HEK293 (cell line): ENCODE results near the gene CSK.

Source experiments
- CTCF ChIP-seq: fragments of 450-650 bp; formaldehyde crosslinking; IDR thresholded peaks from 2 replicates; pipeline ENCODE4 v1.5.1; 2016; ENCODE audit warnings: missing biosample characterization, missing genetic modification characterization
- TCF7L2 ChIP-seq: IDR thresholded peaks from 2 replicates; pipeline ENCODE4 v1.6.1; 2011; ENCODE audit warnings: low read depth, mild to moderate bottlenecking, inconsistent platforms, low read length, moderate library complexity, borderline replicate concordance
- ZBTB20 ChIP-seq: fragments of 450-650 bp; formaldehyde crosslinking; IDR thresholded peaks from 2 replicates; pipeline ENCODE4 v1.5.1; 2016; ENCODE audit warnings: missing biosample characterization, missing genetic modification characterization
- ZBTB26 ChIP-seq: fragments of 450-650 bp; formaldehyde crosslinking; optimal IDR thresholded peaks from 2 replicates; pipeline ENCODE3; 2016; ENCODE audit warnings: missing biosample characterization, mild to moderate bottlenecking, missing genetic modification characterization
- ZNF121 ChIP-seq: fragments of 450-650 bp; formaldehyde crosslinking; IDR thresholded peaks from 2 replicates; pipeline ENCODE4 v1.5.1; 2016; ENCODE audit warnings: missing biosample characterization, missing genetic modification characterization
- ZNF157 ChIP-seq: fragments of 450-650 bp; formaldehyde crosslinking; IDR thresholded peaks from 2 replicates; pipeline ENCODE4 v1.5.1; 2016; ENCODE audit warnings: missing biosample characterization, missing genetic modification characterization
- ZNF239 ChIP-seq: fragments of 450-650 bp; formaldehyde crosslinking; IDR thresholded peaks from 2 replicates; pipeline ENCODE4 v1.5.1; 2016; ENCODE audit warnings: missing biosample characterization, missing genetic modification characterization
- ZNF248 ChIP-seq: fragments of 450-650 bp; formaldehyde crosslinking; IDR thresholded peaks from 2 replicates; pipeline ENCODE4 v1.5.1; 2017; ENCODE audit warnings: missing biosample characterization, missing genetic modification characterization

- TF ChIP-seq TCF7L2 (no peak), CTCF (tag by site-specific recombination) (no peak), ZNF121 (tag by site-specific recombination) (no peak), ZNF248 (tag by site-specific recombination) (no peak), ZNF239 (no peak), ZBTB20 (tag by site-specific recombination) (no peak; the same call in 1 of the 2 replicates), ZBTB26 (tag by site-specific recombination) (no peak), ZNF157 (tag by site-specific recombination) (no peak)
Observed at GRCh38 chr15:74768099-74768770, 13.6 kb upstream of the CSK start.
